ENCODE measurements around the gene MTF1.

MTF1 gene

DNA sequence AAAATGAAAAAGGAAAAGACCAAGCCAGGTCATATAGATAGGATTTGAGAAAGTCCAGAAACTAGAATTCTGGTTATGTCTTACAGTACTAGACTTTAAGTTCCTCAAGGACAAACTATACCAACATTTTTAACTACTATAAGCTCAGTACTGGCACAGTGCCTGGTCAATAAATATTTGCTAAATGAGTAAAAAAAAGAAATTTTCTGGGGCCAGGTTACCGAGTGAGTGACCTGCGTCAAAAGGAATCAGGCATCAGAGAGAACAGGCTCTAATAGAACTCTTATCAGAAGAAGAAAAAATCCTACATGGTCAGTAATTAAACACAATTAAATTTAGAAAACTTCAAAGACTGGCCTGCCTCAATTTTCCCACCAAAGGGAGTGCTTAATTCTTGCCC, 27.6 kb downstream of the MTF1 start:
- Histone ChIP-seq H3K27ac (ENCODE audit: low read depth, low read length, severe bottlenecking) (no peak overlapping the region), H3K9me3 (ENCODE audit: control insufficient read depth, low read length) (no peaks in the 10 kb centered on the region), H3K4me3 (ENCODE audit: extremely low read depth, insufficient read depth, low read length, poor library complexity, severe bottlenecking) (no peak overlapping the region), H3K36me3 (ENCODE audit: control insufficient read depth, insufficient read depth, low read length) (peaks cover 81% of the 10 kb centered on the region), H3K4me1 (ENCODE audit: control insufficient read depth, insufficient read depth, low read length, poor library complexity, severe bottlenecking) (no peaks in the 10 kb centered on the region)
- no CpG with 5 or more reads among the region's 2 CpGs for WGBS, 2 experiments (ENCODE audit: insufficient coverage in 2 of 2)

DNA sequence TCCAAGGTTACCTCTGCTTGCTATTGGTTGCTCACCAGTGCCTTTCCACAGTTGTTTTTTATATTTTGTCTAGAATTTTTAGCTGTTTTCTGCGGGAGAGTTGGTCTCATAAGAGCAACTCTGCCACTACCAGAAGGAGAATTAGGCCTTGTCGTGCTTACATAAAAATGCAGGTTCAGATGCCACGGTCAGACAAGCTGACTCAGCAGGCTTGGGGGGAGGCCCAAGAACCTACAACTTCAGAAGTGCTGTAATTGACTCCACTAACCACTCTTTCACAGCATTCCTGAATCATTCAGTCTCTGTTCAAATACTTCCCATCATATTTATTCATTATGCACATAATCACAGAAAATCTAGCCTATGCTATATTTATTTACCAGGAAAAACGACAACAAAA, 28.3 kb downstream of the MTF1 start:
- no peak overlapping the region for H3K27ac ChIP-seq (ENCODE audit: low read depth, low read length, severe bottlenecking)

DNA sequence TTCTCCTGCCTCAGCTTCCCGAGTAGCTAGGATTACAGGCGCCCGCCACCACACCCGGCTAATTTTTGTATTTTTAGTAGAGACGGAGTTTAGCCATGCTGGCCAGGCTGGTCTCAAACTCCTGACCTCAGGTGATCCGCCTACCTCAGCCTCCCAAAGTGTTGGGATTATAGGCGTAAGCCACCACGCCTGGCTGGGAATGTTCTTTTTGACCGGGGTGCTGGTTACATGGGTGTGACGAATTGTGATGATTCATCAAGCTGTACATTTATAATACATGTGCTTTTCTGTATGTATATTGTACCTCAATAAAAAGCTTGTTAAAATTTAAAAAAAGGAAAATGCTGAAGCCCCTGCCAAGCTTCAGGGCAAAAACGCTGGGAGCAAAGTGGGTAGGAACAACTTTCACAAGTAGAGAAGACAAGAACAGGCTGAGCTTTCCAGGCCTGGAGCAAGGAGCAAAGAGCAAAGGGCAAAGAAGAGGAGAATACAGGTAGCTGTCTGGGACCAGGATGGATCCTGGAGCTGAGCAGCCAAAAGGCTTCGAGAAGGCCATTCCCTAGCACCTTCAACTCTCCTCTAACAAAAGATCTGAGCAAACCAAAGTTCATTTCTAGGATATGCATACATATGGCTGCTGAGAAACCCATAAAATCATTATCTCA, 30.9 kb downstream of the MTF1 start:
- 62 to 85% methylated on average over 3 to 5 of the region's 12 CpGs for WGBS, 2 experiments (ENCODE audit: insufficient coverage in 2 of 2)
- Histone ChIP-seq H3K36me3 (ENCODE audit: control insufficient read depth, insufficient read depth, low read length) (peaks cover 63% of the 10 kb centered on the region), H3K27ac (ENCODE audit: low read depth, low read length, severe bottlenecking) (no peak overlapping the region), H3K9me3 (ENCODE audit: control insufficient read depth, low read length) (no peaks in the 10 kb centered on the region), H3K4me1 (ENCODE audit: control insufficient read depth, insufficient read depth, low read length, poor library complexity, severe bottlenecking) (no peaks in the 10 kb centered on the region), H3K4me3 (ENCODE audit: extremely low read depth, insufficient read depth, low read length, poor library complexity, severe bottlenecking) (no peak overlapping the region)

More for the DNA sequence above, 28.3 kb downstream of the MTF1 start:
- H3K36me3 ChIP-seq (ENCODE audit: control insufficient read depth, insufficient read depth, low read length): peaks cover 83% of the 10 kb centered on the region
- H3K4me3 ChIP-seq (ENCODE audit: extremely low read depth, insufficient read depth, low read length, poor library complexity, severe bottlenecking): no peak overlapping the region
- H3K4me1 ChIP-seq (ENCODE audit: control insufficient read depth, insufficient read depth, low read length, poor library complexity, severe bottlenecking): no peaks in the 10 kb centered on the region
- no peaks in the 10 kb centered on the region for H3K9me3 ChIP-seq (ENCODE audit: control insufficient read depth, low read length)
- WGBS, 2 experiments (ENCODE audit: insufficient coverage in 2 of 2): 92 to 98% methylated on average over 3 to 4 of the region's 4 CpGs

- no peaks in the 10 kb centered on the region for H3K9me3 ChIP-seq (ENCODE audit: control insufficient read depth, low read length)
- peaks cover 63% of the 10 kb centered on the region for H3K36me3 ChIP-seq (ENCODE audit: control insufficient read depth, insufficient read depth, low read length)
- no peaks in the 10 kb centered on the region for H3K4me1 ChIP-seq (ENCODE audit: control insufficient read depth, insufficient read depth, low read length, poor library complexity, severe bottlenecking)
- H3K27ac ChIP-seq (ENCODE audit: low read depth, low read length, severe bottlenecking): no peak overlapping the region
- no peak overlapping the region for H3K4me3 ChIP-seq (ENCODE audit: extremely low read depth, insufficient read depth, low read length, poor library complexity, severe bottlenecking)
- 82% methylated on average over 2 of the region's 2 CpGs; no CpG with 5 or more reads in 1 of the 2 experiments for WGBS, 2 experiments (ENCODE audit: insufficient coverage in 2 of 2)
Measured at GRCh38 chr1:37825506-37825905, 33.9 kb downstream of the MTF1 start.

- Histone ChIP-seq H3K36me3 (ENCODE audit: control insufficient read depth, insufficient read depth, low read length) (peaks cover 59% of the 10 kb centered on the region), H3K9me3 (ENCODE audit: control insufficient read depth, low read length) (no peaks in the 10 kb centered on the region), H3K27ac (ENCODE audit: low read depth, low read length, severe bottlenecking) (no peak overlapping the region), H3K4me3 (ENCODE audit: extremely low read depth, insufficient read depth, low read length, poor library complexity, severe bottlenecking) (no peak overlapping the region), H3K4me1 (ENCODE audit: control insufficient read depth, insufficient read depth, low read length, poor library complexity, severe bottlenecking) (no peaks in the 10 kb centered on the region)
- 100% methylated on average over 1 of the region's 2 CpGs; no CpG with 5 or more reads in 1 of the 2 experiments for WGBS, 2 experiments (ENCODE audit: insufficient coverage in 2 of 2)
Measured at GRCh38 chr1:37824001-37824400, 35.4 kb downstream of the MTF1 start.

GRCh38 chr1:37822906-37823815, 36.2 kb downstream of the MTF1 start:
- H3K27ac ChIP-seq (ENCODE audit: low read depth, low read length, severe bottlenecking): no peak overlapping the region
- 87 to 96% methylated on average over 5 of the region's 9 CpGs for WGBS, 2 experiments (ENCODE audit: insufficient coverage in 2 of 2)
- peaks cover 52% of the 10 kb centered on the region for H3K36me3 ChIP-seq (ENCODE audit: control insufficient read depth, insufficient read depth, low read length)
- H3K4me3 ChIP-seq (ENCODE audit: extremely low read depth, insufficient read depth, low read length, poor library complexity, severe bottlenecking): no peak overlapping the region
- no peaks in the 10 kb centered on the region for H3K9me3 ChIP-seq (ENCODE audit: control insufficient read depth, low read length)
- no peaks in the 10 kb centered on the region for H3K4me1 ChIP-seq (ENCODE audit: control insufficient read depth, insufficient read depth, low read length, poor library complexity, severe bottlenecking)

GRCh38 chr1:37821481-37821880, 37.9 kb downstream of the MTF1 start:
- H3K4me3 ChIP-seq (ENCODE audit: extremely low read depth, insufficient read depth, low read length, poor library complexity, severe bottlenecking): no peak overlapping the region
- H3K4me1 ChIP-seq (ENCODE audit: control insufficient read depth, insufficient read depth, low read length, poor library complexity, severe bottlenecking): no peaks in the 10 kb centered on the region
- no peak overlapping the region for H3K27ac ChIP-seq (ENCODE audit: low read depth, low read length, severe bottlenecking)
- H3K36me3 ChIP-seq (ENCODE audit: control insufficient read depth, insufficient read depth, low read length): peaks cover 61% of the 10 kb centered on the region
- H3K9me3 ChIP-seq (ENCODE audit: control insufficient read depth, low read length): no peaks in the 10 kb centered on the region
- WGBS, 2 experiments (ENCODE audit: insufficient coverage in 2 of 2): 100% methylated on average over 1 of the region's 2 CpGs; no CpG with 5 or more reads in 1 of the 2 experiments

GRCh38 chr1:37817481-37817880, 41.9 kb downstream of the MTF1 start:
- Histone ChIP-seq H3K9me3 (ENCODE audit: control insufficient read depth, low read length) (no peaks in the 10 kb centered on the region), H3K27ac (ENCODE audit: low read depth, low read length, severe bottlenecking) (no peak overlapping the region), H3K36me3 (ENCODE audit: control insufficient read depth, insufficient read depth, low read length) (peaks cover 66% of the 10 kb centered on the region), H3K4me1 (ENCODE audit: control insufficient read depth, insufficient read depth, low read length, poor library complexity, severe bottlenecking) (no peaks in the 10 kb centered on the region), H3K4me3 (ENCODE audit: extremely low read depth, insufficient read depth, low read length, poor library complexity, severe bottlenecking) (no peak overlapping the region)
- 29 to 67% methylated on average over 1 to 2 of the region's 2 CpGs for WGBS, 2 experiments (ENCODE audit: insufficient coverage in 2 of 2)

- Histone ChIP-seq H3K4me1 (ENCODE audit: control insufficient read depth, insufficient read depth, low read length, poor library complexity, severe bottlenecking) (peaks cover 2% of the 10 kb centered on the region), H3K27ac (ENCODE audit: low read depth, low read length, severe bottlenecking) (no peak overlapping the region), H3K4me3 (ENCODE audit: extremely low read depth, insufficient read depth, low read length, poor library complexity, severe bottlenecking) (no peak overlapping the region), H3K36me3 (ENCODE audit: control insufficient read depth, insufficient read depth, low read length) (peaks cover 52% of the 10 kb centered on the region), H3K9me3 (ENCODE audit: control insufficient read depth, low read length) (no peaks in the 10 kb centered on the region)
- 95 to 98% methylated on average over 7 of the region's 7 CpGs for WGBS, 2 experiments (ENCODE audit: insufficient coverage in 2 of 2)
Measured at GRCh38 chr1:37814252-37814651, 45.1 kb downstream of the MTF1 start.

- peaks cover 4% of the 10 kb centered on the region for H3K4me1 ChIP-seq (ENCODE audit: control insufficient read depth, insufficient read depth, low read length, poor library complexity, severe bottlenecking)
- no peak overlapping the region for H3K4me3 ChIP-seq (ENCODE audit: extremely low read depth, insufficient read depth, low read length, poor library complexity, severe bottlenecking)
- WGBS, 2 experiments (ENCODE audit: insufficient coverage in 2 of 2): 100% methylated on average over 1 of the region's 2 CpGs; no CpG with 5 or more reads in 1 of the 2 experiments
- peaks cover 48% of the 10 kb centered on the region for H3K36me3 ChIP-seq (ENCODE audit: control insufficient read depth, insufficient read depth, low read length)
- H3K9me3 ChIP-seq (ENCODE audit: control insufficient read depth, low read length): no peaks in the 10 kb centered on the region
- no peak overlapping the region for H3K27ac ChIP-seq (ENCODE audit: low read depth, low read length, severe bottlenecking)
Measured at GRCh38 chr1:37813529-37814145, 45.8 kb downstream of the MTF1 start.
